ENCODE data around the gene ITM2A.

ITM2A gene

DNA sequence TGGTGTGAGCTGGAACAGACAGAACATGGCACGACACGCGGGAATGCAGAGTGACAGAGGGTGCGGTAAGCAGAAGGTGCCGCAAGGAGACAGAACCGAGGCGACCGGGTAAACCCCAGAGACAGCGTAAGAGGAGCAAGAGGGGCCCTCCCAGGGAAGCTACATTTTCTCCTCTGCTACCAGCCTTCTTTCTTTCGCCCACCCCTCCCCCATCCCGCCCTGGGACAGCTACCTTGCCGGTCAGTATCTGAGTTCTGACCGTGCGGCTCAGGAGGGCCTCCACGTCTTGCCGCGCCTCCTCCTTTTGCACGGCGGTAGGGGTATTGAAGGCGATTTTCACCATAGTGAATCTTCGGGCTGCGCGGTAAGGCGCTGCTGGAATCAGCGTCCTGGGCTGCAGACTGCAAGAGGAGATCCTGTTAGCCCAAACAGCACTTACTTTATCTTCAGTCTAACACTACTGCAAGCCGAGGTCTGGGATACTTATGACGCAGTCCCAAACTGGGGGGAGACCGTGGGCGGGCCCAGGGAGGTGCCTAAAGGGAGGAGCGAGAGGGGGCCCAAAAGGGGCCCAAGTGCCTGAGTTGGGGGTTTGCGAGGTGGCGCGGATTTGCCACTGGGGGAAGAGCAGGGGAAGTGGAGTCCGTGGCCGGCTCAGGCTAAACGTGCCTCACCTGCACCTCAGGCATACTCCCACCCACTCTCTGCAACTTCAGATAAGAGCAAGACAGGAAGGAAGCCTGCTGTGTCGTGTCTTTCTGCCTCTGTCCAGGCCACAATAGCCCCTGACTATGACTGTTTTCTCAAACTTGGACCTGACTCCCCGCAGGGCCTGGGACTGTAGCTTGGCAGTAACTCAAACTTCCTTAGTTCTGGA is at the start of gene ITM2A:
ITM2A (minus strand) TSS at position 462 of the 877 bp plus-strand sequence; CDS start at position 343, 119 bp downstream.
- peak; percentile 13 for DNase-seq (ENCODE audit: low read depth)
- TF ChIP-seq, protein P1, sequence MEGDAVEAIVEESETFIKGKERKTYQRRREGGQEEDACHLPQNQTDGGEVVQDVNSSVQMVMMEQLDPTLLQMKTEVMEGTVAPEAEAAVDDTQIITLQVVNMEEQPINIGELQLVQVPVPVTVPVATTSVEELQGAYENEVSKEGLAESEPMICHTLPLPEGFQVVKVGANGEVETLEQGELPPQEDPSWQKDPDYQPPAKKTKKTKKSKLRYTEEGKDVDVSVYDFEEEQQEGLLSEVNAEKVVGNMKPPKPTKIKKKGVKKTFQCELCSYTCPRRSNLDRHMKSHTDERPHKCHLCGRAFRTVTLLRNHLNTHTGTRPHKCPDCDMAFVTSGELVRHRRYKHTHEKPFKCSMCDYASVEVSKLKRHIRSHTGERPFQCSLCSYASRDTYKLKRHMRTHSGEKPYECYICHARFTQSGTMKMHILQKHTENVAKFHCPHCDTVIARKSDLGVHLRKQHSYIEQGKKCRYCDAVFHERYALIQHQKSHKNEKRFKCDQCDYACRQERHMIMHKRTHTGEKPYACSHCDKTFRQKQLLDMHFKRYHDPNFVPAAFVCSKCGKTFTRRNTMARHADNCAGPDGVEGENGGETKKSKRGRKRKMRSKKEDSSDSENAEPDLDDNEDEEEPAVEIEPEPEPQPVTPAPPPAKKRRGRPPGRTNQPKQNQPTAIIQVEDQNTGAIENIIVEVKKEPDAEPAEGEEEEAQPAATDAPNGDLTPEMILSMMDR (conservative IDR thresholded peaks at IDR 0.05; ENCODE audit: low read depth, low read length), result no peak
- peak within 1 kb of the TSS; percentile 40 for H3K4me3 ChIP-seq (ENCODE audit: low read depth, low read length)

- DNase-seq (ENCODE audit: low read depth), result no peak
- no peak overlapping the region for H3K4me3 ChIP-seq (ENCODE audit: low read depth, low read length)
- TF ChIP-seq, protein P1 (conservative IDR thresholded peaks at IDR 0.05; ENCODE audit: low read depth, low read length), result no peak
These were observed 47.9 kb upstream of the ITM2A start for GRCh38 chrX:79415056-79415455.

- TF ChIP-seq, protein P1 (conservative IDR thresholded peaks at IDR 0.05; ENCODE audit: low read depth, low read length), result no peak
- DNase-seq (ENCODE audit: low read depth), result no peak
- no peak overlapping the region for H3K4me3 ChIP-seq (ENCODE audit: low read depth, low read length)
These were observed 46.8 kb upstream of the ITM2A start for GRCh38 chrX:79413963-79414362.

- DNase-seq (ENCODE audit: low read depth), result peak; percentile 26
- TF ChIP-seq, protein P1 (conservative IDR thresholded peaks at IDR 0.05; ENCODE audit: low read depth, low read length), result no peak
- H3K4me3 ChIP-seq (ENCODE audit: low read depth, low read length), result peak overlapping the region; percentile 18
These were observed 45.8 kb upstream of the ITM2A start for GRCh38 chrX:79412972-79413371.

DNA sequence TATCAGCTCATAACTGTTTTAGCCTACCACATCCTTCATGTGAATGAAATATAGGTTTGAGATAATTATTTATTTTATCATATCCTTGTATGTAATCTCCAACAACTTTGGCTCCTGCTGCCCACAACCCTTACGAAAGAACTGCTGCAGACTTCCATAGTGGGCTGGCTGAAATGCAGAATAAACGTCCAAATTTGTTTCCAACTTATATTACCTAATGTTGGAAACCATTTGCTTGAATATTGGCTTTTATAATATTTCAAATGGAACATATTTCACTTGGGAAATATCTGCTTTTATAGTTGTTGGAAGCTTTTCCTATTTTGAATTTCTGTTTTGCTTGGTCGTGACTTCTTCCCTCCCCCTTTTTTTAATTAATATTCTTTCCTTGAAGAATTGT is 45.0 kb upstream of the ITM2A start:
- TF ChIP-seq, protein P1 (conservative IDR thresholded peaks at IDR 0.05; ENCODE audit: low read depth, low read length), result no peak
- H3K4me3 ChIP-seq (ENCODE audit: low read depth, low read length), result no peak overlapping the region
- DNase-seq (ENCODE audit: low read depth), result no peak

- DNase-seq (ENCODE audit: low read depth), result no peak
- TF ChIP-seq, protein P1 (conservative IDR thresholded peaks at IDR 0.05; ENCODE audit: low read depth, low read length), result no peak
- H3K4me3 ChIP-seq (ENCODE audit: low read depth, low read length), result no peak overlapping the region
These were observed 42.5 kb upstream of the ITM2A start for GRCh38 chrX:79409657-79410056.
